AG04449 (cell line): ENCODE measurements around the gene MARK3.

ENCODE experiments used
- CTCF ChIA-PET: fragments of 350-600 bp; formaldehyde crosslinking; extraction: SDS; loops from one replicate; lab custom pipeline; 2021; ENCODE audit warnings: antibody characterized with exemption; lab: Yijun Ruan, JAX
- POLR2A ChIA-PET: fragments of 400-600, 350-600 bp; formaldehyde crosslinking; extraction: SDS; loops from one replicate; lab custom pipeline; 2020; ENCODE audit warnings: antibody characterized with exemption, inconsistent platforms; lab: Yijun Ruan, JAX
- DNase-seq: peaks from one replicate; pipeline ENCODE4 v3.0.0-alpha.2; 2010; ENCODE audit warnings: low read depth, low spot score
- H3K4me3 ChIP-seq: 2 replicates; pipeline ENCODE4 v1.5.1; 2011; ENCODE audit warnings: low read depth, mild to moderate bottlenecking, control low read depth, low read length
- TF ChIP-seq, protein P1 (sequence below): IDR thresholded peaks from one replicate; pipeline ENCODE4 v1.5.1; 2011; ENCODE audit warnings: mild to moderate bottlenecking, moderate library complexity, low read length, control low read depth, inconsistent platforms; ENCODE audit not compliant: insufficient read depth; ENCODE audit errors: missing control alignments

Gene MARK3

DNA sequence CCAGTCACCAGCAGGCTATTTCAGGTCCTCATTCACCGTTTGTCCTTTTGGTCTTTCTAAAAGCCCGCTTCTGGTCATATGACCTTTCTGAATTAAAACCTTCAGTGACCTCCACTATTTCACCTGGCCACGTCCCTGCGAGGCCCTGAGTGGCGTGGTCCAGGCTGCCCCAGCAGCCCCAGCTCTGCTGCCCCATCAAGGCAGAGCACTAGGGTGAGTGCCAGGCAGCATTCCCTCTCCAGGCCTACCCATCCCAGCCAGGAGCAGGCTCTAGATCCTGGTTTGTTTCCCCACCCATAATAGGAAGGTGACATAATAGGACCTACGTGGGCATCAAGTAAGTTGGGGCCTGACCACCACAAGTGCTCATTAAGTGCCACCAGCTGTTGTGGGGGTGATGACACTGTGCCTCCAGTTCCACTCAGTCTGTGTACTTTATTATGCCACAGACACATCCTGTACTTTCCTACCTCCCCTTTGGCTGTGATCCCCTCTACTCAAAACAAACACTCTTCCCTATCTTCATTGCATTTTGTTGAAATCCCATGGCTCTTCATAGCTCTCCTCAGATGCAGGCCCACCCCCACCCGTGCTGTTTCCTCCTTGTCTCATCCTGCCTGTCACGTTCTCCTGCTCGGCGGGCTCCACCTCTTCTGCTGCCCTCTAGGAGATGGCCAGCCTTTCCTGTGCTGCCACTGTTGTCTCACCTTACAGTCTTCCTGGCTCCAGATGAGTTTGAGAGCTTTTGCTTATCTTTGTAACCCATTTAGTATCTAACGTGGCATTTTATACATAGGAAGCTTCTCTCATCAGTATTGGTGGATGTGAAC lies 116.0 kb downstream of the MARK3 start:
- POLR2A ChIA-PET = no interaction called here
- H3K4me3 ChIP-seq = no peak overlapping the region
- CTCF ChIA-PET = interaction anchor here (0.6 to 12.9 kb wide), 9 partner anchors 8 to 84 kb away, joined by 3 to 175 read pairs (median 8); no protein-coding TSS in a partner anchor
- TF ChIP-seq, protein P1, sequence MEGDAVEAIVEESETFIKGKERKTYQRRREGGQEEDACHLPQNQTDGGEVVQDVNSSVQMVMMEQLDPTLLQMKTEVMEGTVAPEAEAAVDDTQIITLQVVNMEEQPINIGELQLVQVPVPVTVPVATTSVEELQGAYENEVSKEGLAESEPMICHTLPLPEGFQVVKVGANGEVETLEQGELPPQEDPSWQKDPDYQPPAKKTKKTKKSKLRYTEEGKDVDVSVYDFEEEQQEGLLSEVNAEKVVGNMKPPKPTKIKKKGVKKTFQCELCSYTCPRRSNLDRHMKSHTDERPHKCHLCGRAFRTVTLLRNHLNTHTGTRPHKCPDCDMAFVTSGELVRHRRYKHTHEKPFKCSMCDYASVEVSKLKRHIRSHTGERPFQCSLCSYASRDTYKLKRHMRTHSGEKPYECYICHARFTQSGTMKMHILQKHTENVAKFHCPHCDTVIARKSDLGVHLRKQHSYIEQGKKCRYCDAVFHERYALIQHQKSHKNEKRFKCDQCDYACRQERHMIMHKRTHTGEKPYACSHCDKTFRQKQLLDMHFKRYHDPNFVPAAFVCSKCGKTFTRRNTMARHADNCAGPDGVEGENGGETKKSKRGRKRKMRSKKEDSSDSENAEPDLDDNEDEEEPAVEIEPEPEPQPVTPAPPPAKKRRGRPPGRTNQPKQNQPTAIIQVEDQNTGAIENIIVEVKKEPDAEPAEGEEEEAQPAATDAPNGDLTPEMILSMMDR = no peak
- no peak for DNase-seq

DNA sequence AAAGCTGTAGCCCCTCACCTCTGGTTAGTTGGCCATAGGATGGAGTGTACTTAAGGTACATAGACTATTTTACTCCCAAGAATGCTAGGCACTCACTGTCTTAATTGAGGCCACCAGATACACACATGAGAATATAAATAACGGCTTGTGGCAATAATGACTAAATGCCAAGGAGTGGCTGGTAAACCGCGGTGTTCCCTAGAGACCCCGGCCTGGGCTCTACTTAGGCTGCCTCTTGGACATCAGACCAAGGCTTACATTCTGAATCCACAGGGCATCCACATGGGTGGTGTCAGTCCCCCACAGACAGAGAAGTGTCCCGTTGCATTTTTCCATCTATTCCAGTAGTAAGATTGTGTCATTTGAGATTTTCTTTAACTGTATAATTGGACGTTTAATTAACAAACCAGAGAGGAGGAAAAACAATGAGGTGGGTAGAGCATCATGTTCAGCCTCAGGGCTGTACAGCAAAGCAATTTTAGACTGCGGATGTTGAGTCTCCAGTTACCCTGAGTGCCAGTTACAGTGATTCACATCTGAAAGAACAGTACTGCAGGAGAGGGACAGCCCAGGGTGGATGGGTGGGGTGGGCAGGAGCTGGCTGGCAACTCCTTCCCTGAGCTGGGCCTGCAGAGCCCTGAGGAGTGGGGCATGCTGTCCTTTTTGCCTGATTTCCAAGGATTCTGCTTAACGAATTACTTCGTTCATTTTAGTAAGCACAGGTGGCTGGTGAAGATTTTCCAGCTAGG lies 116.9 kb downstream of the MARK3 start:
- DNase-seq = no peak
- TF ChIP-seq, protein P1 = no peak
- CTCF ChIA-PET = interaction anchor here (0.6 to 12.9 kb wide), 13 partner anchors 8 to 84 kb away, joined by 3 to 175 read pairs (median 4); no protein-coding TSS in a partner anchor
- no peak overlapping the region for H3K4me3 ChIP-seq
- POLR2A ChIA-PET = no interaction called here

DNA sequence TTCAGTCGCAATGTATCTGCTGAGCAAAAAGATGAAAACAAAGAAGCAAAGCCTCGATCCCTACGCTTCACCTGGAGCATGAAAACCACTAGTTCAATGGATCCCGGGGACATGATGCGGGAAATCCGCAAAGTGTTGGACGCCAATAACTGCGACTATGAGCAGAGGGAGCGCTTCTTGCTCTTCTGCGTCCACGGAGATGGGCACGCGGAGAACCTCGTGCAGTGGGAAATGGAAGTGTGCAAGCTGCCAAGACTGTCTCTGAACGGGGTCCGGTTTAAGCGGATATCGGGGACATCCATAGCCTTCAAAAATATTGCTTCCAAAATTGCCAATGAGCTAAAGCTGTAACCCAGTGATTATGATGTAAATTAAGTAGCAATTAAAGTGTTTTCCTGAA lies 117.7 kb downstream of the MARK3 start:
- POLR2A ChIA-PET = no interaction called here
- DNase-seq = no peak
- CTCF ChIA-PET = interaction anchor here (0.8 to 12.9 kb wide), 10 partner anchors 9 to 44 kb away, joined by 3 to 175 read pairs (median 4); no protein-coding TSS in a partner anchor
- TF ChIP-seq, protein P1 = no peak
- no peak overlapping the region for H3K4me3 ChIP-seq

DNA sequence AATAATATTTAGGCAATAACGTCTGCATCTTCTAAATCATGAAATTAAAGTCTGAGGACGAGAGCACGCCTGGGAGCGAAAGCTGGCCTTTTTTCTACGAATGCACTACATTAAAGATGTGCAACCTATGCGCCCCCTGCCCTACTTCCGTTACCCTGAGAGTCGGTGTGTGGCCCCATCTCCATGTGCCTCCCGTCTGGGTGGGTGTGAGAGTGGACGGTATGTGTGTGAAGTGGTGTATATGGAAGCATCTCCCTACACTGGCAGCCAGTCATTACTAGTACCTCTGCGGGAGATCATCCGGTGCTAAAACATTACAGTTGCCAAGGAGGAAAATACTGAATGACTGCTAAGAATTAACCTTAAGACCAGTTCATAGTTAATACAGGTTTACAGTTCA lies 118.1 kb downstream of the MARK3 start:
- POLR2A ChIA-PET = interaction anchor here (0.5 kb wide), 1 partner anchor 59 kb away, joined by 3 read pairs; no protein-coding TSS in a partner anchor
- no peak overlapping the region for H3K4me3 ChIP-seq
- CTCF ChIA-PET = interaction anchor here (0.9 to 12.9 kb wide), 9 partner anchors 9 to 44 kb away, joined by 3 to 175 read pairs (median 5); no protein-coding TSS in a partner anchor
- DNase-seq = no peak
- TF ChIP-seq, protein P1 = no peak

GRCh38 chr14:103504991-103505565 lies 119.9 kb downstream of the MARK3 start:
- ChIA-PET CTCF (interaction anchor here (1.0 to 12.9 kb wide), 5 partner anchors 10 to 115 kb away, joined by 3 to 175 read pairs (median 4); no protein-coding TSS in a partner anchor), POLR2A (no interaction called here)
- no peak for DNase-seq
- TF ChIP-seq, protein P1 = no peak
- H3K4me3 ChIP-seq = no peak overlapping the region
